ENCODE measurements around the gene ENTPD2. TPM values are rescaled to one million over a fixed set of nuclear protein-coding genes. Genes with fewer than 3 reads are reported as not detected.

ENTPD2 gene
- 10 to 100 TPM in 3 of 4 donors, 1 to 10 TPM in 1; 3.6 to 17.1 (median 14.1) TPM for total RNA-seq

- no peak for TF ChIP-seq EP300 (IDR thresholded peaks at IDR 0.05; ENCODE audit: low read depth)
- peak; percentile 72 to 89 (median 82) for TF ChIP-seq POLR2AphosphoS5 (IDR thresholded peaks at IDR 0.05)
- TF ChIP-seq POLR2A (IDR thresholded peaks at IDR 0.05), result peak; percentile 78
- in situ Hi-C loops (cut with MboI; ENCODE audit: low pct_ligation_motif_present in 1 of 4, low pct_unique_long_range_greater_than_20kb in 1 of 4, low sequenced_read_pairs in 3 of 4) (no loop called here), intact Hi-C loops (cut with DNase I; ENCODE audit: low total_unique reads) (no loop called here)
- H3K36me3 ChIP-seq, result no peaks in the 10 kb centered on the region
- peak within 1 kb of the TSS in 3 of 4 donors; percentile 34 to 55 (median 51) for H3K4me3 ChIP-seq
- peak within 1 kb of the TSS; percentile 80 to 89 (median 86) for H3K27ac ChIP-seq
- DNase-seq, result peak; percentile 87
- peaks cover 26 to 59% (median 47%) of the 10 kb centered on the region in 4 donors for H3K4me1 ChIP-seq
- WGBS, 2 donors (ENCODE audit: low coverage in 1 of 2), result 27% methylated on average over 44 of the region's 90 CpGs; no CpG with 5 or more reads in 1 of the 2 donors
- H3K9me3 ChIP-seq, result no peaks in the 10 kb centered on the region
- peaks cover 38% of the 10 kb centered on the region for H3K27me3 ChIP-seq
These were observed at the start of gene ENTPD2 for GRCh38 chr9:137053944-137054931. ENTPD2 (minus strand) TSS chr9:137054061; CDS start chr9:137053997, 64 bp downstream.

DNA sequence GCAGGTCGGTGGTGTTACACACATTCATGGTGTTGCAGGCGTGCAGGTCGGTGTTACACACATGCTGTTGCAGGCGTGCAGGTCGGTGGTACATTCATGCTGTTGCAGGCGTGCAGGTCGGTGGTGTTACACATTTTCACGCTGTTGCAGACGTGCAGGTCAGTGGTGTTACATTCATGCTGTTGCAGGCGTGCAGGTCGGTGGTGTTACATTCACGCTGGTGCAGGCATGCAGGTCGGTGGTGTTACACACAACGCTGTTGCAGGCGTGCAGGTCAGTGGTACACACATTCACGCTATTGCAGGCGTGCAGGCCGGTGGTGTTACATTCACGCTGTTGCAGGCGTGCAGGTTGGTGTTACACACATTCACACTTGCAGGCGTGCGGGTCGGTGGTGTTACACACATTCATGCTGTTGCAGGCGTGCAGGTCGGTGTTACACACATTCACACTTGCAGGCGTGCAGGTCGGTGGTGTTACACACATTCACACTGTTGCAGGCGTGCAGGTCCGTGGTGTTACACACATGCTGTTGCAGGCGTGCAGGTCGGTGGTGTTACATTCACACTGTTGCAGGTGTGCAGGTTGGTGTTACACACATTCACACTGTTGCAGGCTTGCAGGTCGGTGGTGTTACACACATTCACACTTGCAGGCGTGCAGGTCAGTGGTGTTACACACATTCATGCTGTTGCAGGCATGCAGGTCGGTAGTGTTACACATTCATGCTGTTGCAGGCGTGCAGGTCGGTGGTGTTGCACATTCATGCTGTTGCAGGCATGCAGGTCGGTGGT is 49.5 kb upstream of the ENTPD2 start:
- DNase-seq, result no peak
- no peak for TF ChIP-seq EP300 (IDR thresholded peaks at IDR 0.05; ENCODE audit: low read depth)
- no peak for TF ChIP-seq POLR2AphosphoS5 (IDR thresholded peaks at IDR 0.05)
- TF ChIP-seq, protein P1, sequence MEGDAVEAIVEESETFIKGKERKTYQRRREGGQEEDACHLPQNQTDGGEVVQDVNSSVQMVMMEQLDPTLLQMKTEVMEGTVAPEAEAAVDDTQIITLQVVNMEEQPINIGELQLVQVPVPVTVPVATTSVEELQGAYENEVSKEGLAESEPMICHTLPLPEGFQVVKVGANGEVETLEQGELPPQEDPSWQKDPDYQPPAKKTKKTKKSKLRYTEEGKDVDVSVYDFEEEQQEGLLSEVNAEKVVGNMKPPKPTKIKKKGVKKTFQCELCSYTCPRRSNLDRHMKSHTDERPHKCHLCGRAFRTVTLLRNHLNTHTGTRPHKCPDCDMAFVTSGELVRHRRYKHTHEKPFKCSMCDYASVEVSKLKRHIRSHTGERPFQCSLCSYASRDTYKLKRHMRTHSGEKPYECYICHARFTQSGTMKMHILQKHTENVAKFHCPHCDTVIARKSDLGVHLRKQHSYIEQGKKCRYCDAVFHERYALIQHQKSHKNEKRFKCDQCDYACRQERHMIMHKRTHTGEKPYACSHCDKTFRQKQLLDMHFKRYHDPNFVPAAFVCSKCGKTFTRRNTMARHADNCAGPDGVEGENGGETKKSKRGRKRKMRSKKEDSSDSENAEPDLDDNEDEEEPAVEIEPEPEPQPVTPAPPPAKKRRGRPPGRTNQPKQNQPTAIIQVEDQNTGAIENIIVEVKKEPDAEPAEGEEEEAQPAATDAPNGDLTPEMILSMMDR (IDR thresholded peaks at IDR 0.05), result no peak
- TF ChIP-seq POLR2A (IDR thresholded peaks at IDR 0.05), result no peak
- H3K27ac ChIP-seq, result no peak overlapping the region
- no peaks in the 10 kb centered on the region for H3K4me1 ChIP-seq
- in situ Hi-C loops (cut with MboI; ENCODE audit: low pct_ligation_motif_present in 1 of 4, low pct_unique_long_range_greater_than_20kb in 1 of 4, low sequenced_read_pairs in 3 of 4), result loop anchor here in 1 of 4 donors (25.0 kb wide), 1 partner anchor 109 kb away; the partner anchor contains the start of genes NDOR1, RNF208, TMEM203 and TPRN
- no peak overlapping the region for H3K4me3 ChIP-seq
- peaks cover 0 to 34% (median 8%) of the 10 kb centered on the region in 4 donors for H3K36me3 ChIP-seq
- intact Hi-C loops (cut with DNase I; ENCODE audit: low total_unique reads), result no loop called here
- no peaks in the 10 kb centered on the region for H3K9me3 ChIP-seq
- 82 to 94% methylated on average over 8 to 37 of the region's 37 CpGs for WGBS, 2 donors (ENCODE audit: low coverage in 1 of 2)
- no peaks in the 10 kb centered on the region for H3K27me3 ChIP-seq

DNA sequence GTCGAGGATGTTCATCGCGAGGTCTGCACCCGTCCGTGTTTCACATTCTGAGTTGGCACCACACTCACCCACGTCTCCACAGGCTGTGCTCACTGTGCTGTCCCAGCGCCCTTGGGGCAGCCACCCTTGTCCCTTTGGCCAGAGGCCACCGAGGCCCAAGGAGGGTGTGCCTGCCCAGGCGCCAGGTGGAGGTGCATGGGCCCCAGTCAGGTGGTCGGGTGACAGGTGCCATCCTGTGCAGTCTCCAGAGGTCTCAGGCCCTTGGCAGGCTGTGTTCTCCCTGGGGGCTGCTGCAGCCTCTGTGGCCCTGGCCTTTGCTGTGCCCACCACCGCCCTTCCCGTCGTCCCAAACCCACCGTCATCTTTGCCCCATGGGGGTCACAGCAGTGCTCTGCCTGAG is 45.4 kb upstream of the ENTPD2 start:
- DNase-seq, result no peak
- Histone ChIP-seq H3K27me3 (no peaks in the 10 kb centered on the region), H3K27ac (no peak overlapping the region), H3K9me3 (no peaks in the 10 kb centered on the region), H3K36me3 (peaks cover 0 to 29% (median 8%) of the 10 kb centered on the region in 4 donors), H3K4me3 (no peak overlapping the region), H3K4me1 (no peaks in the 10 kb centered on the region)
- no peak for TF ChIP-seq POLR2A (IDR thresholded peaks at IDR 0.05)
- no peak for TF ChIP-seq POLR2AphosphoS5 (IDR thresholded peaks at IDR 0.05)
- no peak for TF ChIP-seq EP300 (IDR thresholded peaks at IDR 0.05; ENCODE audit: low read depth)
- TF ChIP-seq, protein P1 (IDR thresholded peaks at IDR 0.05), result no peak
- intact Hi-C loops (cut with DNase I; ENCODE audit: low total_unique reads), result no loop called here
- WGBS, 2 donors (ENCODE audit: low coverage in 1 of 2), result 88% methylated on average over 14 of the region's 14 CpGs; no CpG with 5 or more reads in 1 of the 2 donors
- in situ Hi-C loops (cut with MboI; ENCODE audit: low pct_ligation_motif_present in 1 of 4, low pct_unique_long_range_greater_than_20kb in 1 of 4, low sequenced_read_pairs in 3 of 4), result no loop called here

DNA sequence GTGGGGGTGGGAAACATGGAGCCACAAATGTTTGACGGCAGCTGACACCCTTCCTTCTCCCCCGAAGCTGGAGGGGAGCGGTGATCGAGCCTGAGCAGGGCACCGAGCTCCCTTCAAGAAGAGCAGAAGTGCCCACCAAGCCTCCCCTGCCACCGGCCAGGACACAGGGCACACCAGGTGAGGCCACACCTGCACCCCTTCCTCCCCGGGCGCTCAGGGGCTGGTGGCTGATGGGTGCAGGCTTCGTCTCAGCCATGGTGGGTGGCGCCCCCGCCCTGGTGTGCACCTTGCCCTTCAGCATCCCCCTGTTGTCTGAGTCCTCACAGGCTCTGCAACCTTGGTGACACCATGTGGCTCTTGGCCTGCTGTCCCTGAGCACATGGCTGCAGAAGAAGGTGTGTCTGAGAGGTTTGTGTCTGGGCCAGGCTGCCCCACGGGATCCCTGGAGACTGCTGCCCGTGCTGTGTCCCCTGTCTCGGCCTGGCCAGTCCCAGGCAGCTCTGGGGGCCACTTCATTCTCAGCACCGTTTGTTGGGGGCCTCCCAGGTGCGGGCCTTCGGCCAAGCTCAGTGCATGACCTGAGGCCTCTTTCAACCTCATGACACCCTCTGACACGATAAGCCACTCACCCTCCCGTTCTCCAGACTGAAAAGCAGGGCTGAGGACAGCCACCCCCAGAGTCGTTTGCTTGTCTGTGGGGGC is 44.1 kb upstream of the ENTPD2 start:
- Histone ChIP-seq H3K36me3 (peaks cover 0 to 17% (median 8%) of the 10 kb centered on the region in 4 donors), H3K4me3 (no peak overlapping the region), H3K27me3 (no peaks in the 10 kb centered on the region), H3K4me1 (no peaks in the 10 kb centered on the region), H3K27ac (no peak overlapping the region), H3K9me3 (no peaks in the 10 kb centered on the region)
- DNase-seq, result no peak
- in situ Hi-C loops (cut with MboI; ENCODE audit: low pct_ligation_motif_present in 1 of 4, low pct_unique_long_range_greater_than_20kb in 1 of 4, low sequenced_read_pairs in 3 of 4), result no loop called here
- TF ChIP-seq, protein P1 (IDR thresholded peaks at IDR 0.05), result no peak
- TF ChIP-seq POLR2AphosphoS5 (IDR thresholded peaks at IDR 0.05) (no peak), EP300 (IDR thresholded peaks at IDR 0.05; ENCODE audit: low read depth) (no peak), POLR2A (IDR thresholded peaks at IDR 0.05) (no peak)
- intact Hi-C loops (cut with DNase I; ENCODE audit: low total_unique reads), result no loop called here
- WGBS, 2 donors (ENCODE audit: low coverage in 1 of 2), result 92 to 95% methylated on average over 8 to 13 of the region's 20 CpGs

Data from transverse colon (tissue), 4 donors.